NCI-H2029 treated with DMSO at 0.1 percent for 48 hours (cell line): ENCODE results near the gene FTCD.

ENCODE experiments used
- DNase-seq: peaks from one replicate; lab custom pipeline; 2025; lab: John Stamatoyannopoulos, UW

Gene FTCD

DNA sequence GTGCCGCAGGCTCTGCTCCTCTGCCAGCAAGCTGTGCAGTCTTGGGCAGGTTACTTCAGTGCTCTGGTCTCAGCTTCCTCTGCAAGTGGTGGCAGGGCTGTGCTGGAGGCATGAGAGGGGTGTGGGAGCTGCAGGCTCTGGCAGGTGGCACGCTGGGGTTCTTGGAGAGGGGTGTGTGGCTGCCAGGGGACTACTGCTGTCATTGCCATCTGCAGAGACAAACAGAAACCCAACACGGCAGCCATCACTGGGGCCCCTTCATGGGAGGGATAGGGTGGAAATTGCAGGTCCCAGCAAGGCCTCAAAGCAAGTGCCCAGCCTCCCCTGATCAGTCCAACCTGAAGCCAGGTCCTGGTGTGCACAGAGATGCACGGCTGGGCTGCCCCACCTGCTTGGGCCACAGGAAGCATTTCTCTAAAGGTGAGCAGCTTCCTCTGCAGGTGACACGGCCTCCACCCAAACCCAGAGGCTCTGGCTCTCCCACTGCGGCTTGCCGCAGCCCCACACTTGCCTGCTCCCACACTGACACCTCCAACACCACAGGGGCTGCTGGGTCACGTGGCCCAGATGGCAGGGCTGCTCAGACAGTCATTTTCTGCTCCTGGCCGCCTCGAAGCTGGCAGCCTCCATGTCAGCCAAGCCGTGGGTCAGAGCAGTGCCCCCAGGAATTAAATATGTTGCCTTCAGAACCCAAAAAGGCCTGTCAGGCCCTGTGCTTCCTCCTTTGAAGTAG is 61.5 kb downstream of the FTCD start:
- no peak for DNase-seq

DNA sequence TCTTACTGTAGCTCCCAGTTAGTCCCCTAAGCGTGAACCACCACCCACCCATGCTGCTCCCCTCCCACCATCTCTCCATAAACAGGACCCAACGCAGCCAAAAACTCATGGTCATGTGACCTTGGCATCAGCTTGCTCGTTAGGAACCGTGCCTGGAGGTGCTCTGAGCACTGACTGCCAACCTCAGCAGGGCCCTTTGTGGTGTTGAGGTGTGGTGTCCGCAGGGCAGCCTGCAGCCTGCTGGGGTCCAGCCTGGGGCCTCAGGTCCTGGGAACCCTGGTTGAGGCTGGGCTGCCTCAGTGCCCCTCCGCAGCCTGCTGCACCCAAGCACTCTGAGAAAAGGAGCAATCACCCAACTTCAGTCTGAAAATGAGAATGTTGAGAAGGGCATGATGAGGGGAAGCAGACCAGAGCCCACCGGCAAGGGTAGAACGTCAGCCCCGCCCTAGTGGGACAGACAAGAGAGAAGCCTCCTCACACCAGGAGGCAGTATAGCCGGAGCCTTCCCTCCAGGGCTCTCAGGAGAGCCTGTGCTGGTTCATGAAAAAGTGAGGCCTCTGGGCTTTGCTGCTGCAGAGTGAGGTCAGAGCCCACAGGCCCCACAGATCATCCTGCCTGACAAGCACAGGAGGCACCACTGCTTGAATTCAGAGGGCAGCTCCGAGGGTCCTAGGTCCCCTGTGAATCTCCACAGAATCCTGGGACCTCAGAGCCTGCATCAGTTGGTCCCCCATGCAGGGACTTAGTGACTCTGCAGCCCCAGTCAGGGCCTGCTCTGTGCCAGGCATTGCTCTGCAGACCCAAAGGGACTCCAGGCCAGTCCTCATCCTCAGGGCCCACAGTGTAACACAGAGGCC is 62.3 kb downstream of the FTCD start:
- no peak for DNase-seq

DNA sequence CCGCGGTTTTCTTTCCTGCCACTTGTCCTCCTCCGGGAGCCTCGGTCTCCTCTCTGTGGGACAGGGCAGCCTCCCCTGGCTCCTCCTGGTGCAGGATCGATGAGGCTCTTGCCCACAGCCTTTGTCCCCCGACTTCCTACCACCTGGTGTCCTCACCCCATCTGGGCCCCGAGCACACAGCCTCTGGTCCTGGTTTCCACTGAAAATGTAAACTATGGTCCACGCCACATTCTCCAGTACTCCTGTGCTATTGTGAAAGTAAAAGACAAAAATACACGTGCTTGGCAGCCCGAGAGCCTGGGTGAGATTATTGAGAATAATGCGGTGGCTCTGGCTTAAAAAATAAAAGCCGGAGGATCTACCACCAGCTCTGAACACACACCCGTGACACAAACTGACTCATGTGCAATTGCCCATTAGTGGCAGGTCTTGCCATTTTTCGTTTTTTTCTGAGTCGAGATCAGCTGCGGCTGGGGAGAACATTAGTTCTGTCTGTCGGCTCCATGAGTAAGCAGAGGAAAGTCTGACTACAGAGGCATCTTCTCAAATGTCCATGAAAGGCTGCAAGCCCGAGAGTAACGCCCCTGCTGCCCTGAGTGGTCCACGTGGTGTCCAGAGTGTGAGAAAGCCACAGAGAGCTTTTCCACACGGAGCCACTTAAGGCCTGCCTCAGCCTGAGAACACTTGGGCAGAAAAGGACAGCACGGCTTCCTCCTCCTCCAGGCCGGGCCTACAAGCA is 63.2 kb downstream of the FTCD start:
- no peak for DNase-seq

DNA sequence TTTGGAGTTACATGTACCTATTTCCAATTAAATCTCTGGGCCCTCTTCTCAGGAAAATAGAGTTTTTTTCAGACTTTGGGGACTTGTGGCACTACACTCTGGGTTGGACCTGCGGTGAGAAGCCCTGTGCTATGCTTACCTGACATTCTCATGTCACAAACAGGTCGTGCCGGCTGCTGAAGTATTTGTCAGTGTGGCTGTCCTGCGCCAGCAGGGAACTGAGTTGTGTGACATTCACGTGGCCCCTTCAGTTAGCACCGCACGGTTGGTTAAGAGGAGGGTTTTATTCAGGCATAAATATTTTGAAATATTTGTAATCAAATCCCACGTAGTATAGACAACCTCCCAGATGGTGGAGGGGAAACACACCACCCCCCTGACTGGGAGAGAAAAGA is 63.8 kb downstream of the FTCD start:
- DNase-seq: no peak

DNA sequence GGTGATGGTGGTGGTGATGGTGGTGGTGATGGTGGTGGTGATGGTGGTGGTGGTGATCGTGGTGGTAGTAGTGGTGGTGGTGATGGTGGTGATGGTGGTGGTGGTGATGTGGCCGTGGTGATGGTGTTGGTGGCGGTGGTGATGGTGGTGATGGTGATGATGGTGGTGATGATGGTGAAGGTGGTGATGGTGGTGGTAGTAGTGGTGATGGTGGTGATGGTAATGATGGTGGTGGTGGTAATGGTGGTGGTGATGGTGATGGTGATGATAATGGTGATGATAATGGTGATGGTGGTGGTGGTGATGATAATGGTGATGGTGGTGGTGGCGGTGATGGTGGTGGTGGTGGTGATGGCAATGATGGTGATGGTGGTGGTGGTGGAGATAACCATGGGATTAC is 64.3 kb downstream of the FTCD start:
- DNase-seq: no peak

DNA sequence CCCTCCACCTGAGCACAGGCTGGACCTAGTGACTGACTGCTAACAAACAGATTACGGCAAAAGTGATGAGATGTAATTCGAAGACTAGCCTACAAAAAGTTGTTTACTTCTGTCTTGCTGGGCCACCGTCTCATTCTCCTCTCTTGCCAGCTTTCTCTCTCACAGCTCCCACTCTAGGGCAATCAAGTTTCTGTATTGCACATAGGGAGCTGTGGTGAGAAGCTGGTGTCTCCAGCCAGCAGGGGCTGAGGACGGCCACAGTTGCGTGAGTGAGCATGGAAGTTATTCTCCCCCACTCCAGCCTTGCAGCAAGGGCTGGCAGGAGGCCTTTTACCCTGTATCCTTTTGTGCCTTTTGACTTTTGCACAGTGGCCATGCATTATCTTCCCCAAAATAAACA is 66.1 kb downstream of the FTCD start:
- DNase-seq: no peak

DNA sequence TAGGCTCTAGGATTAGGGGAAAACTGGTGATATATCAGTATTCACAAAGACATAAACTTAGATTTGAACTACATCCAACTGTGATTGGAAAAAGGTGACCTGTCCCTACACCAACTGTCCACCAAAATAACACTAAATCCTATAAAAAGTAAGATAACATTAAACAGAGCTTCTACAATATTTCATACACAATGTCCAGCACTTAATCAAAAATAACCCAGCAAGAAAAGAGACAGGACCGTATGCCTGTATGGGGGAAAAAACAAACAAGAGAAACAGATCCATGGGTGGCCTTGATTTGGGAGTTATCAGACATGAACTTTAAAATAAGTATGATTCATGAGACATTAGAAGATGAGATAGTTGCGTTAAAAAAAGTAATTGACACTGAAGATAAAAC is 67.2 kb downstream of the FTCD start:
- DNase-seq: no peak

DNA sequence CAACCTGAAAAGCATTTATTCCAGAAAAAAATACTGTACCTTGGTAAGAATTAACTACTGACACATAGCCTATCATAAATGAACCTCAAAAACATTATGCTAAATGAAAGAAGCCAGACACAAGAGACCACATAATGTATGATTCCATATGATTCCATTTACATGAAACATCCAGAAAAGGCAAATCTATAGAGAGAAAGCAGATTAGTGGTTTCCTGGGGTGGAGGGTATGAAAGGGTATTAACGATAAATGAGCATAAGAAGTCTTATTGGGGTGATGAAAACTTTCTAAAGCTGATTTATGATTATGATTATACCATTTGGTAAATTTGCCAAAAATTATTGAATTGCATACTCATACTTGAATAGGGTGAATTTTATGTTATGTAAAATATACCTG is 67.7 kb downstream of the FTCD start:
- DNase-seq: no peak
